ENCODE results near the gene CCL11. TPM values are rescaled to one million over a fixed set of nuclear protein-coding genes. Genes with fewer than 3 reads are reported as not detected.

CCL11 gene
- 1 to 10 TPM in 1 of 2 donors, not detected in 1; 1.1 TPM for total RNA-seq

- WGBS, result 64% methylated on average over 4 of the region's 4 CpGs
- no peaks in the 10 kb centered on the region for H3K27me3 ChIP-seq (replicated peaks; ENCODE audit: insufficient read depth)
- H3K27ac ChIP-seq, result no peak within 1 kb of the TSS
- TF ChIP-seq CTCF (IDR thresholded peaks at IDR 0.05), result no peak
- H3K36me3 ChIP-seq, result no peaks in the 10 kb centered on the region
- intact Hi-C loops (cut with DNase I), result no loop called here
- DNase-seq (ENCODE audit: low spot score), result no peak
- no peaks in the 10 kb centered on the region for H3K4me1 ChIP-seq (replicated peaks)
- H3K4me3 ChIP-seq, result no peak within 1 kb of the TSS
- no peaks in the 10 kb centered on the region for H3K9me3 ChIP-seq
Measured at GRCh38 chr17:34285286-34285792, at the start of gene CCL11. TSS of gene CCL11 (plus strand) at chr17:34285742. CDS start at chr17:34285809, 67 bp downstream.

GRCh38 chr17:34236281-34236892 lies 49.2 kb upstream of the CCL11 start:
- Histone ChIP-seq H3K4me1 (replicated peaks) (no peaks in the 10 kb centered on the region), H3K36me3 (no peaks in the 10 kb centered on the region), H3K4me3 (no peak overlapping the region), H3K27ac (peak overlapping the region; percentile 41 to 52), H3K9me3 (no peaks in the 10 kb centered on the region), H3K27me3 (replicated peaks; ENCODE audit: insufficient read depth) (no peaks in the 10 kb centered on the region)
- intact Hi-C loops (cut with DNase I), result no loop called here
- whole genome bisulfite sequencing, result 72% methylated on average over 6 of the region's 6 CpGs
- TF ChIP-seq POLR2A (IDR thresholded peaks at IDR 0.05), result no peak
- no peak for TF ChIP-seq CTCF (IDR thresholded peaks at IDR 0.05)
- no peak for TF ChIP-seq POLR2AphosphoS5 (IDR thresholded peaks at IDR 0.05)
- no peak for DNase-seq (ENCODE audit: low spot score)

- Histone ChIP-seq H3K9me3 (no peaks in the 10 kb centered on the region), H3K27ac (peak overlapping the region in 1 of 2 donors; percentile 6), H3K27me3 (replicated peaks; ENCODE audit: insufficient read depth) (no peaks in the 10 kb centered on the region), H3K4me3 (no peak overlapping the region), H3K36me3 (no peaks in the 10 kb centered on the region), H3K4me1 (replicated peaks) (no peaks in the 10 kb centered on the region)
- no peak for DNase-seq (ENCODE audit: low spot score)
- intact Hi-C loops (cut with DNase I), result no loop called here
- TF ChIP-seq POLR2A (IDR thresholded peaks at IDR 0.05) (no peak), CTCF (IDR thresholded peaks at IDR 0.05) (no peak), POLR2AphosphoS5 (IDR thresholded peaks at IDR 0.05) (no peak)
- 84% methylated on average over 3 of the region's 3 CpGs for WGBS
Measured at GRCh38 chr17:34237458-34237857, 48.1 kb upstream of the CCL11 start.

- intact Hi-C loops (cut with DNase I), result loop anchor here (10.0 kb wide), 1 partner anchor 1014 kb away; no protein-coding TSS in a partner anchor
- Histone ChIP-seq H3K27ac (no peak overlapping the region), H3K9me3 (no peaks in the 10 kb centered on the region), H3K36me3 (no peaks in the 10 kb centered on the region), H3K4me1 (replicated peaks) (no peaks in the 10 kb centered on the region), H3K4me3 (no peak overlapping the region), H3K27me3 (replicated peaks; ENCODE audit: insufficient read depth) (no peaks in the 10 kb centered on the region)
- no peak for DNase-seq (ENCODE audit: low spot score)
- TF ChIP-seq CTCF (IDR thresholded peaks at IDR 0.05) (no peak), POLR2A (IDR thresholded peaks at IDR 0.05) (no peak), POLR2AphosphoS5 (IDR thresholded peaks at IDR 0.05) (no peak)
- 16% methylated on average over 4 of the region's 4 CpGs for WGBS
Measured at GRCh38 chr17:34241062-34241461, 44.5 kb upstream of the CCL11 start.
